ENCODE results near the gene TMEM88.

GRCh38 chr17:7831233-7831632 is 23.6 kb upstream of the TMEM88 start:
- TF ChIP-seq CTCF (IDR thresholded peaks at IDR 0.05) (no peak), EZH2 (IDR thresholded peaks at IDR 0.05; ENCODE audit: borderline replicate concordance, insufficient read depth, low read depth, low read length, poor library complexity, severe bottlenecking) (no peak)
